Astrocyte of the hippocampus (primary cell): ENCODE data around the gene COX7A2L.
"Not testable (repeated sequence)": the region's sequence is repeated elsewhere in the genome, so short reads cannot be mapped to it uniquely, and the experiment has no call there.

Source experiments
- DNase-seq: peaks from one replicate; pipeline ENCODE4 v3.0.0; 2011; ENCODE audit warnings: low read depth, low spot score

Gene COX7A2L, protein sequence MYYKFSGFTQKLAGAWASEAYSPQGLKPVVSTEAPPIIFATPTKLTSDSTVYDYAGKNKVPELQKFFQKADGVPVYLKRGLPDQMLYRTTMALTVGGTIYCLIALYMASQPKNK

DNA sequence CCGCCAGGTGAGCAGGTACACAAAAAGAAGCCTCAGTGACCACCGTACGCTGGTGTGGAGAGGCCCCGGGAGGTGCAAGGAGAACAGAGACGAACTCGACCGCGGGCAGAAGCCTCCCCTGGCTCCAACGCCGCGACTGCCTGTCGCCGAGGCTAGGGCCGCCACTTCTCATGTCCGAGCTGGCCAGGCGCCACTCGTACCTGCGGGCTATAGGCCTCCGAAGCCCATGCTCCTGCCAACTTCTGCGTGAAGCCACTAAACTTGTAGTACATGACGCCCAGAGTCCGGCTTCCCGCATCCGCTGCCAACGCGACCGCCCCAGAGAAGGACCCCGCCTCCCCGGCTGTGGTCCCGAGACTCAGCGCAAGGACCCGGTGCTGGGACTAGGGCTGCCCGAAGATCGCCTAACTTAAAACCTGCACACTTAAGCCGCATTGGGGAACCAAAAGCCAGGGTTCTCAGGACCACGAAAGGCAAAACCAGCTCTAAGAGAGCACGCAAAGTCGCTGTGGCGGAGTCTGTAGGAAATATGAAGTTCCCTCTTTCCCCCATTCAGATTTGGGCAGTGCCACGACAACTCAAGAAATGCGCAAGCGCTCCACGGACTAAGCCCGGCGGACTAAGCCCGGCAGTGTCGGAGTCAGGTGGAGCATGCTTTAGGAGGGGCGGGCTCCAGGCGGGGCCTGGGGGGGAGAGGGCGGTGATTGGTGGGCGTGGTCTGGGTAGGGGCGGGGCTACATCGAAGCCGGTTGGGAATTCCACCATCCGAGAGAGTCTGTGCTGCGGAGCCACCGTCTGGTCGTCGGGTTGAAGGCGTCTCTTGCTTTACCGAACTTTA, at the start of gene COX7A2L:
Gene COX7A2L (minus strand): TSS at position 328 of the 838 bp plus-strand sequence. CDS start 56 bp downstream, at position 272.
- DNase-seq, result peak; percentile 99

DNA sequence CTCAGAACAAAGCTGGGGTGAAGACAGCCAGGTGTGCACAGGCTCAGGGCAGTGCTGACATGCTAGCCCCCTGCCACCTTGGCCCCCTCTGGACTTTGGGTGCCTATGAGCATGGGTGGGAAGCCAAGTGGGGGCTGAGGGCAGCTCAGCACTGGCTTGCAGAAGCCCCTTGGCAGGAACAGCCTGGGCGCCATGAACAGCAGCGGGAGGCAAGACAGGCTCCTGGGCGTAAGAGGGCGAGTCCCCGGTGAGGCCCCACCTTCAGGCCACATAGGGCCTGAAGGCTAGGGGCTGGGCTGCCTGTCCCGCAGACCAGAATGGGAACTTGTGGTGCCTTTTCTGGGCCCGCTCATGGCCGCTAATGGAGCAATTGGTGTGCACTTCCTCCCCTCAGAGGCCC, 47.0 kb upstream of the COX7A2L start:
- no peak for DNase-seq

DNA sequence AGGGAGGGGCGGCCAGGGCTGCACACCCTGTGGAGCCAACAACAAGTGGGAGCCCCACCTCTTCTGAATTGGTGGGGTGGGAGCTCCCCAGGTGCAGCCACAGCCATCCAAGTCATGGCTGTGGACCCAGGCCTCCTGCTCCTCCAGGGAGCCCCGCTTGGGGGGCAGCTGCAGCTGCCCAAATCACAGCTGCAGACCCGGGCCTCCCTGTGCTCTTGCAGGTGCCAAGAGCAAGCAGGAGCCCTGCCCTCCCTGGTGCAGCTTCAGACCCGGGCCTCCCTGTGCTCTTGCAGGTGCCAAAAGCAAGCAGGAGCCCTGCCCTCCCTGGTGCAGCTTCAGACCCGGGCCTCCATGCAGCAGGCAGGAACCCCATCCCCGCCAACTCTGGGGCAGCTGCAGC, 46.5 kb upstream of the COX7A2L start:
- no peak for DNase-seq

DNA sequence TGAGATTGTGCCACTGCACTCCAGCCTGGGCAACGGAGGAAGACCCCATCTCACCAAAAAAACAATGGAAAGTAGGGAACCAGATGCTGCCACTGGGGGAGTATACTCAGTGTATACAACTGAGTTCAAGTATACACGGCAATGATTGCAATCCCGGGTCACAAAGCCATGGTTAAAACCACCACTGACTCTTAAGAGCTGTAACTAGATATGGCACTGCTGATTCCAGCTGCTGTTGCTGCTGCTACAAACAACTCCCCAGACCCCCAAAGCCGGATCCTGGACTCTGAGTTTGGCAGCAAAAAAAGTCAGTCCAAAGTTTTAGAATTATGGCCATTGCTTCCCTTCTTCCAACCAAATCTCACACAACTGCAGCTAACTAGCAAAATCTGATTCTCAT, 43.7 kb upstream of the COX7A2L start:
- DNase-seq, result no peak

DNA sequence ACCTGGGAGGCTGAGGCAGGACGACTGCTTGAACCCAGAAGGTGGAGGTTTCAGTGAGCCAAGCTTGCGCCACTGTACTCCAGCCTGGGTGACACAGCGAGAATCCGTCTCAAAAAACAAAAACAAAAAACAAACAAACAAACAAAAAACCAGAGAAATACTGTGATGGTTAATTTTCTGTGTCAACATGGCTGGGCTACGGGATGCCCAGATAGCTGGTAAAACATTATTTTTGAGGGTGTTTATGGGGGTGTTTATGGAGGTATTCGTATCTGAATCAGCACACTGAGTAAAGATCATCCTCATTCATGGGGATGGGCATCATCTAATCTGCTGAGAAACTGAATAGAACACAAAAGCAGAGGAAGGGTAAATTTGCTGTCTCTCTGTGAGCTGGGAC, 40.8 kb upstream of the COX7A2L start:
- DNase-seq, result no peak

DNA sequence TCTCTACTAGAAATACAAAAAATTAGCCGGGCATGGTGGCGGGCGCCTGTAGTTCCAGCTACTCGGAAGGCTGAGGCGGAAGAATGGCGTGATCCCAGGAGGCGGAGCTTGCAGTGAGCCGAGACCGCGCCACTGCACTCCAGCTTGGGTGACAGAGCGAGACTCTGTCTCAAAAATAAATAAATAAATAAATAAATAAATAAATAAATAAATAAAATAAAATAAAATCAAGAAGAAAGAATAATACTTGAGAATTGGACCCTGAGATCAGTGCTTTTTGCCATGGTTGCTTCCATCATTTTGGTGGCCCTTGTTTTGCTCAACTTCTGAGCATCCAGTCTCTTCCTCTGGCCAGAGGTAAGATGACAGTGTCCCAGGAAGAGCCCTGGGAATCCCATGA, 37.0 kb upstream of the COX7A2L start:
- not testable (repeated sequence) for DNase-seq

DNA sequence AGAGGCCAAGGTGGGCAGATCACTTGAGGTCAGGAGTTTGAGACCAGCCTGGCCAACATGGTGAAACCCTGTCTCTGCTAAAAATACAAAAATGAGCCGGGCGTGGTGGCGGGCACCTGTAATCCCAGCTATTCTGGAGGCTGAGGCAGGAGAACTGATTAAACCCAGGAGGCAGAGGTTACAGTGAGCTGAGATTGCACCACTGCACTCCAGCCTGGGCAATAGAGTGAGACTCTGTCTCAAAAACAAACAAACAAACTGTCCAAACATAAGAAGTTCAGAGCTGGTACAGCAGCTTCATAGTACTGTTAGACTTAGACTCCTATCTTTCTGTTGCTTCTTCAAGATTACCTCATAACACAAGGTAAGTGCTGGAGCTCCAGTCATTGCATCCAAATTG, 32.3 kb upstream of the COX7A2L start:
- DNase-seq, result not testable (repeated sequence)

DNA sequence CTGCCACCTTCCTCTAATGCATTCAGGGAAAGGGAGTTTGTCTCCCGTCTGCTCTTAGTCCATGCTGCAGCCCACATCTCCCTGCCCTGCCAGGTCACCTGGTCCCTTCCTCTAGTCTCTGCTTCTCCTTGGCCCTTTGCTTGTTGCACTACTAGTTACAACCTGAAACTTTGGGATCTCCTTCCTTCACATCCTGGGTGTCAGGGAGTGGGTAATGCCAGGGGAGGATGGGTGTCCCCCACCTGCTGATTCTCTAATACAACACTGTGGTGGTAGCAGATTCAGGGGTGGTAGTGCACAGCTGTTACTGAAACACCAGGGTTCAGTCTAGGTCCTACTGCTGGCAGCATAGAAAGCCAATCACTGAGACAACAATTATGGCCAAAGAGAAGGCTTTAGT, 31.2 kb upstream of the COX7A2L start:
- DNase-seq, result no peak

DNA sequence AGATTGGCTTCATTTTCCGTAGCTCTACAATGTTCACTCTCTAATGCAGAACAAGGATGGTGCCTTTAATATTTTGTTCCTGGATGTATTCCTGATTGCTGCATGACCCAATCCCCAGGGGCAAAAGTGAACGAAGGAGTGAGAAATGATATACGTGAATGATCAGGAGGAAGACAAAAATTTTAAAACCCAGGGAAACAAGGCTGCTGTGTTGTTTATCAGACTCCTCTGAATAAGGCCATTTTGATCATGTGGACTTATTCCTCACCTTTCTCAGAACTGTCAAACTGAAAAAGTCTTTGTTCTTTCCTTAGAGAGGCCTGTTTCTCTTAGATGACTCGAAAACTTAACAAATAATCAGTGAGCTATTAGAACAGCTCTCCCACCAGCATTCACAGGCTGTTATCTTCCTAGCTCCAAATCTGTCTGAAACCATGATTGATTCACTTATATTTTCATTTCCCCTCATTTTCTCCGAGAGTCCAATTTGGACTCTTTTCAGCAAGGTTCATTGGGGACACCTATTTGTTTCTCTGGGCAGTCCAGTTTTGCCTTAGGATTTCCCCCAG, 29.5 kb upstream of the COX7A2L start:
- DNase-seq, result no peak

DNA sequence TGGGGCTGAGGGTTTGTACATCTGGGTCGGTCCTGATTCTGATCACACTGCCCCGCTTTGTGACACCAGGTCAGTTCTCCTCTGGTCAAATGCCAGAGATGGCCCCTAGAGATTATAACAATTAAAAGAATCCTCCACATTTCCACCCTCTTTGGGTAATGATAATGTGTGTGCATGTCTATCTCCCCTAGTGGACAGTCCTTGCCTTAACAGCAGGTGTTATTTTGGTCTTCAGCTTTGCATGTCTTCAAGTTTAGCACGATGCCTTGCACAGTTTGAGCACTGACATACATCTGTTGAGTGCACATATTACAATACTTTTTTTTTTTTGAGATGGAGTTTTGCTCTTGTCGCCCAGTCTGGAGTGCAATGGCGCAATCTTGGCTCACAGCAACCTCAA, 25.7 kb upstream of the COX7A2L start:
- no peak for DNase-seq

DNA sequence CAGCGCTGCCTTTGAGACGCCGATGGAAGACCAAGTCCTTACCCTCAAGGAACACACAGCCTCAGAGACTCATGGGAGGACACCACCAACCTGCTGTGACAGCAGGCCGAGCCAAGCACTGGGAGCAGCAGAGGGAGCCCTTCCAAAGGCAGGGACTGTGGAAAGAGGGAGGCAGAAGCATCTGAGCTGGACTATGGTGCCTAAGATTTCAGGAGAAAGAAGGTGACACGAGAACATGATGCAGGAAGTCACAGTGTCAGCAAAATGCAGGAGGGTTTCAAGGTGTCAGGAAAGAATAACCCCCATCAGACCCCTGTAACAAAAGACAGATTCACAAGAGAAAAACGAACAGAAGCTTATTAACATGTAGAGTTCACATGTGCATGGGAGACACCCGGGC, 24.2 kb upstream of the COX7A2L start:
- peak; percentile 16 for DNase-seq

DNA sequence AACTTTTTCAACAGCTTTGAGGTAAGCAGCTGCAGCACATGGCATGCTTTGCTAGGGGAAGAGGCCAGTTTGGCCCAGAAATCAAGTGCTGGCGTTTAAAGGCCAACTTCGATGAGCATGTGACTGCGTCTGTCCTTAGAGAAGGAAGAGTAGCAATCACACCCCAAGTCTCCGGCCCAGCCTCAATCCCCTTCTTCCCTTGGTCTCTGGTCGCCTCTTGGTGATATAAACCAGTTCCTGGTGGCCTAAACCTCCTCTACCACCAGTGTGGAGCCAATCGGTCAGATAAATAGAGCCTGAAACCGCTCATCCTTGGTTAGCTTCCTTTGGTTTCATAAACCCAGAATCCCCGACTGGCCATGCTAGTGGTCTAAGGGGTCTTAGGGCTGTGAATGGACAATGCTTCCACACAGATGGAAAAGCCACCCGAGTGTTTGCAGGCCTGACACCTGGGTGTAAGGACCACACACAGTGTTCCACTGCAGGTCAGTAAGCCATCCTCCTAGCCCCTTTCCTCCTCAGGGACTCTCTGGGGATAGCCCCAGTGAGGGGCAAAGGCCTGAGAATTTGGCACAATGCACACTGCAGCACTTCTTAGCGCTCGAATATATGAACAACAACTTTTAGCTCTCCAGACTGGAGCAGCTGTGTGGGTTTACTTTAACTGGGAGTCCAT, 23.0 kb upstream of the COX7A2L start:
- DNase-seq, result no peak

DNA sequence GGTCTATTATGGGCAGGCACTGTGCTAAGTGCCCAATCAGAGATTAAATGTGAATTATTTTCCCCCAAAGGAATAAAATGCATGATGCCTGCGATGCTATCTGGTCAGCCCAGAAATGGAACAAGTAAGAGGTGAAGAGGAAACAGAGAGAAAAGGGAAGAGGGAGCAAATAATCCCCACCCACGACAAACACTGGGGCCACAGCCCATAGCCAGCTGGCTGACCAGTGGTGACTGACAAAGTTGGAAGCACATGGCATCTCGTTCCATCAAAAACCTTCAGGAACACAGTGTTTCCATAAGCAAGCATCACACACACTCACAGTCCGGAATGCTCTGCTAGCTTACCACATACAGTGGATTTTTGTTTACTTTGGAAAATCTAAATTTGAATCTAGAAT, 21.1 kb upstream of the COX7A2L start:
- no peak for DNase-seq

DNA sequence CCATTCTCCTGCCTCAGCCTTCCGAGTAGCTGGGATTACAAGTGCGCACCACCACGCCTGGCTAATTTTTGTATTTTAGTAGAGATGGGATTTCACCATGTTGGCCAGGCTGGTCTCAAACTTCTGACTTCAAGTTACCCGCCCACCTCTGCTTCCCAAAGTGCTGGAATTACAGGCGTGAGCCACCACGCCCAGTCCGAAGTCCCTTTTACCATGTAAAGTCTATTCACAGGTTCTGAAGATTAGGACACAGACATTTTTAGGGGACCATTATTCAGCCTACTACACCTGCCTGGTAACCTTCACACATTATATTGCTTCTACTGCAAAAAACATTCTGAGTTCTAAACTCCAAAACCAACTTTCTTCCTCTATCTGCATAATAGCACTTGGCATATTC, 19.0 kb upstream of the COX7A2L start:
- DNase-seq, result not testable (repeated sequence)

DNA sequence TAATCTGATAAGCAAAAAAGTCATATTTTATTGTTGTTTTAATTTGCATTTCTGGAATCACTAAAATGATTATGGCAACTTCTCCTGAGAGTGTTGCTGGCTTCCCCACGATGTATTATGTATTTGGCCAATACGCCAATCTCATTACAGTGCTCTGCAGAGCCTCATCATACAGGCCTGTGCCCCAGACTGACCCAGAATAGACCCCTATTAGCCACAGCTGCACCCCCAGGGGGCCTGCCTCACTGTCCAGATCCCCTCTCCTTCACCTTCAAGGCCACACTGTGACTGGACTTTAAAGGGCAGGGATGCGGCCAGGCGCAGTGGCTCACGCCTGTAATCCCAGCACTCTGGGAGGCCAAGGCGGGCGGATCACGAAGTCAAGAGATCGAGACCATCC, 17.4 kb upstream of the COX7A2L start:
- no peak for DNase-seq

DNA sequence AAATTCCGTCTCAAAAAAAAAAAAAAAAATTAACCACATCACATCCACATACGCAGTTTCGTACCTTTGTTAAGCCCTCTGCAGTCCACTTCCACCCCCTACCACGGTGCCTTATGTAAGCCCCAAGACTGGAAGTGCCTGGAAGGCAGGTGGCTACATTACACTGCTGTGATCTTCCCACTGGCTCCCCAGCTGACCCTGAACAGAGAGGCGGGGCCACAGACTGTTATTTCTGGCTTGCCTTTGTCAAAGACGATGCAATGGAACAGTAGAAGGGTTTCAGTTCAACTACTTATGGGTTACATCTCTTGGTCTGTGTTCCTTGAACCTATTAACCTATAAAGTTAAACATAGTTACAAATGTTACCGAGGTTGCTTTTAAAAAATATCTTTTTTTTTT, 15.7 kb upstream of the COX7A2L start:
- no peak for DNase-seq

DNA sequence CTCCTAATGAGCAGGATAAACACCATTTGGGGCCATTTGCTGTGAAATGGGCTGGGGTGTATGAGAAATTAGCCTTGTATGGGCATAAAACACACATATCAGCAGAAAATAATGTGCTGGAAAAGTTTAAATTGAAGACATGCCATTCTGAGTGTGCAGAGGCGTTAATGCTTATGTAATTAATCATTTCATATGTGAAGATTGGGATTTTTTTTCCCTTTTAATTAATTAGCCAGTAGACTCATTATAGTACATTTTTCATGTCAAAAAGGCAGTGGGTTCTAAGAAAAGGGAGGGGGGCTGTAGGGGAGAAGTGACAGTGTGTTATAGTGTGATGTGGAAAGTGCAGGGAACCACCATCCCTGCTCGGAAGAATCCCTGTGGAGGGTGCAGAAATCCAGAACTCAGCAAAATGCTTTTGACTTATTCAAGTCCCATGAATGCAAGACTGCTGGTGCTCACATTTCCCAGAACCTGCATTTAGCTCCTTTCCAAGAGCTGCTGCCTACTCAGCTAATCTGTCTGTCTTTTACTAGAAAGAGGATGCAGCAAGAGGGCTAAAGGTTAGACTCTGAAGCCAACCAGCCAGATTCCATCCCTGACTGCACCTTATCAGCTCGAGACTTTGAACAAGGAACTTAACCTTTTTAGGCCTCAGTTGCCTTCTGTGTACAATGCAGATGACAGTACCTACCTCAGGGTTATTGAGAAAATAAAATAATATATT, 11.6 kb upstream of the COX7A2L start:
- DNase-seq, result no peak

DNA sequence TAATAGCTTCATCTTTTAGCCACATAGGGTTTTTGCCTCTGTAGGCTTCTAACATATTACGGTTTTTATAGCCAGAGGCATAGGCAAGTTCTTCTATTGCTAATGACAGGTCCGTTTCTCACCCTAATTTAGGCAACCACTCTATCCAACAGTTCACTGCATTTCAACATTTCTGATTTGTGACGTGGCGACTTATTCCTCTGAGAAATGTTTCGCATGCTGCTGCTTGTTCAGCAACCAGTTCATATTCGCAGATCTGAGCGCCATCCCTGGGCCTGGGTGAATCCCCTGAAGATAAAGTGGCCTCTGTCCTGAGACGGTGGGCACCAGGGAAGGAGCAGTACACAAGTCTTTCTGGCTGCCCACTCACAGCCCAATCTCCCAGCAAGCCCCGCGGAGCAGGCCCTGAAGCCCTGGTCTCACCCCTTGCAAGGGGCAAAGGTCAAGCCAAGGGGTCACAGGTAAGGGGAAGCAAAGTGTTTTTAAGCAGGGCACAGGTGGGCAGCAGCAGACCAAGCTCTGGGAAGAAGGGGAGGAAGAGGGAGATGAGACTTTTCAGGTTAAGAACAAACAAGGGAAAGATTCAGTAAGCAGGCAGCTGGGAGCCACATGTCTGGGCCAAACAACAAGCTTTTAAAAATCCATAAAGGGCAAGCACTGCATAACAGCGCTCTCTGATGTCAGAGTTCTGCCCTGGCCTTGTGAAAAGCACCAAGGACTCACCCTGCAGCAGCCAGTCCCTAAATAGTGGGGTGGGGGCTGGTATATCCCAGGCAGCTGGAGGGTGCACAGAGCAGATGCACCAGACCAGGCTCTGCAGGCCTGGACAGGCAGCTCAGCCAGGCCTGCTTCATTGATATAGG, 10.8 kb upstream of the COX7A2L start:
- no peak for DNase-seq

DNA sequence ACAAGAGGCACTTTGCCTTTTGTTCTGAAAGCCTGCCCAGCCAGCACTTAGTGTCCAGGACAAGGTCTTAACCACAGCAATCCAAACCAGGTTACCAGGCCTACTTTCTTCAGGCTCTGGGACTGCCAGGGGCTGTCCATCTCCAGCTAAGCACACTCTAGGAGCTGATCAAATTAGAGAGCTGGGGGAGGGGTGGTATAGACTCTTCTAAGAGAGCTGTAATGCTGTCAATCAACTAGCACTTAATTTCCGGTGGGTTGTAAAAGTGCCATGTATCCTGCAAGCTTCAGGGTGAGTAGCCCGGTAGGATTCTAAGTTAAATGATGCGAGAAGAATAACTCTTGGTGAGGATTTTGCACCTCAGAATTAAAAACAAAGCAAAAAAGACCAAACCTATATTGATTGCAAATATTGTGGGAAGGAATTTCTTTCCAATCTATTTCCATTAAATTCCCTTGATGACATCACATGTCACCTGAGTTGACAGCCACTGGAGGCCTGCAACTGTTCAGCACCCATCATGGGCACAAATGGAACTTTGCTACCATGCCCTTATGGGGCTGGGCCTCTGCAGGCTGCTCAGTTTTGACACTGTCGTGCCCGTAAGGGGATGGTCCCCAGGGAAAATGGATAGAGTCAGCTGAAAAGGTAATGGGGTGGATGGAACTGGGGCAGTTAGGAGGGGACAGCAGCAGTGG, 8.7 kb upstream of the COX7A2L start:
- DNase-seq, result no peak

DNA sequence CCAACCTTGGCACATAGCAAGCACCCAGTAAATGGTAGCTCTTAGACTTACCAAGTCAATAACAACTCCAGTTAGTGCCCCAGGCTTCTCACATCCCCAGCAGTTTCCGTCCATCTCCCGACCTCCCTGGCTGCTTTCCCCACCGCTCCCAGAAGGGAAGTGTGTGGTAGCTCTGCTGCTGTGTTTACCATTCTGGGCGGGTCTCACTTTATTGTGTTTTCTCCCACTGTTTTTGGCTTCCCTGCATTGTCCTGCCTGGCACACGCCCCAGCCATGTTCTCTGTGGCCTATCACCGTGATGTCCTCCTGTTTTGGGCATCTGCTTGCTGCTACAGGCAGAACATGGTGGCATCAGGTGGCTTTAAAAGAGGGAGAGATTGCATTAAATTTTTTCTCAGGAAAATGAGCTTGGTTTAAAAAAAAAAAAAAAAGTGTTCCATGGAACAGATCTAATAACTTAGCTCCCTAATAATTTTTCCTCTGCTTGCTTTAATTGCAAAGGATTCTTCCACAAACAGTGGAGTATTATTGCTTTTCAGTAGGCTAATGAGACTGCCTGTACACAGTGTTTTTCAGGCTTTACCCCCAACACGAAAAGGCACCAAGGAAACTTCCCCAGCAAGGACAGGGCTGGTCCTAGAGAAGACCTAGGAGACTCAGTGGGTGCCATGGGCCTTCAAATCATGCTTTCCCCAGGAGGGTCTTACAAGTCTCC, 8.0 kb upstream of the COX7A2L start:
- no peak for DNase-seq
